Keratinocyte (primary cell): ENCODE results near the gene ST3GAL6. TPM values are rescaled to one million over a fixed set of nuclear protein-coding genes. Genes with fewer than 3 reads are reported as not detected.

Source experiments
- DNase-seq: peaks from one replicate; pipeline ENCODE4 v3.0.0-alpha.2; 2011; ENCODE audit warnings: low read depth, missing footprints, low spot score
- FAIRE-seq: peaks from 2 replicates; lab custom pipeline; 2011; peaks lifted over from hg19 to GRCh38; lab: Jason Lieb, UNC
- H2AFZ ChIP-seq: 2 replicates; pipeline ENCODE4 v1.6.0; 2012; ENCODE audit warnings: low read length, control low read depth, inconsistent platforms; ENCODE audit not compliant: control insufficient read depth
- H3K27ac ChIP-seq: 2 replicates; pipeline ENCODE4 v1.5.1; 2011; ENCODE audit warnings: low read length; ENCODE audit not compliant: control insufficient read depth, insufficient read depth
- H3K27me3 ChIP-seq: 3 replicates; pipeline ENCODE4 v1.6.0; 2011; ENCODE audit warnings: low read length; ENCODE audit not compliant: control insufficient read depth, insufficient read depth; ENCODE audit errors: extremely low read depth
- H3K36me3 ChIP-seq, 2 experiments: 2 replicates in 1 of 2; 3 replicates in 1 of 2; pipeline ENCODE4 v1.5.1; 2011; ENCODE audit warnings: low read length in 2 of 2, mild to moderate bottlenecking in 1 of 2; ENCODE audit not compliant: control insufficient read depth in 2 of 2, insufficient read depth in 2 of 2; ENCODE audit errors: extremely low read depth in 1 of 2
- H3K4me1 ChIP-seq: 3 replicates; pipeline ENCODE4 v1.5.1; 2011; ENCODE audit warnings: low read length; ENCODE audit not compliant: control insufficient read depth, insufficient read depth; ENCODE audit errors: extremely low read depth
- H3K4me2 ChIP-seq: 3 replicates; pipeline ENCODE4 v1.6.0; 2011; ENCODE audit warnings: low read depth, low read length; ENCODE audit not compliant: control insufficient read depth, insufficient read depth; ENCODE audit errors: extremely low read depth
- H3K4me3 ChIP-seq, 3 experiments: fragments of 200-600 bp in 1 of 3; sonication (generic) in 1 of 3; 2 replicates in 2 of 3; 3 replicates in 1 of 3; pipeline ENCODE4 v1.5.1; 2011 to 2016; ENCODE audit warnings: low read length in 3 of 3, mild to moderate bottlenecking in 3 of 3, control low read depth in 2 of 3, inconsistent platforms in 1 of 3, low read depth in 1 of 3, mixed read lengths in 1 of 3, mixed run types in 1 of 3, moderate library complexity in 1 of 3; ENCODE audit not compliant: control insufficient read depth in 2 of 3, insufficient read depth in 2 of 3; ENCODE audit errors: extremely low read depth in 1 of 3
- H3K79me2 ChIP-seq: 2 replicates; pipeline ENCODE4 v1.6.0; 2012; ENCODE audit warnings: low read length; ENCODE audit not compliant: control insufficient read depth, insufficient read depth
- H3K9ac ChIP-seq: 3 replicates; pipeline ENCODE4 v1.6.0; 2011; ENCODE audit warnings: low read length; ENCODE audit not compliant: control insufficient read depth, insufficient read depth; ENCODE audit errors: extremely low read depth
- H3K9me1 ChIP-seq: 3 replicates; pipeline ENCODE4 v1.6.0; 2011; ENCODE audit warnings: low read length; ENCODE audit not compliant: control insufficient read depth, insufficient read depth; ENCODE audit errors: extremely low read depth
- H3K9me3 ChIP-seq: 2 replicates; pipeline ENCODE4 v1.5.1; 2012; ENCODE audit warnings: low read depth, low read length; ENCODE audit not compliant: control insufficient read depth
- H4K20me1 ChIP-seq: 3 replicates; pipeline ENCODE4 v1.6.0; 2011; ENCODE audit warnings: low read length; ENCODE audit not compliant: control insufficient read depth, insufficient read depth; ENCODE audit errors: extremely low read depth
- EZH2 ChIP-seq: IDR thresholded peaks from one replicate; pipeline ENCODE4 v1.6.1; 2012; ENCODE audit warnings: inconsistent platforms, mild to moderate bottlenecking, low read length, moderate library complexity
- dilution Hi-C: fragments of 300-500 bp; cut with MboI; formaldehyde crosslinking; loops from one replicate; pipeline ENCODE4 v1.7.0; 2020; ENCODE audit warnings: low sequenced_read_pairs; ENCODE audit not compliant: extremely low pct_ligation_motif_present
- polyA plus RNA-seq, 5 experiments: library from polyadenylated mRNA; depleted of rRNA in 3 of 5; stranded (reverse) in 3 of 5; stranded (forward) in 1 of 5; unstranded in 1 of 5; fragments of >200 nt; gene quantifications; 1 replicate in 1 of 5; 2 replicates in 3 of 5; 3 replicates in 1 of 5; pipeline versions ENCODE4 v1.2.1 to v1.2.3, GENCODE V29; 2011 to 2012; ENCODE audit warnings: missing spikeins in 2 of 5, low read depth in 1 of 5, low replicate concordance in 1 of 5
- TF ChIP-seq, protein P1 (sequence below), 3 experiments: IDR thresholded peaks in 1 of 3; conservative IDR thresholded peaks in 1 of 3; optimal IDR thresholded peaks in 1 of 3; 2 replicates in 2 of 3; 3 replicates in 1 of 3; pipeline versions ENCODE3 to v1.5.1; 2011; ENCODE audit warnings: low read length in 3 of 3, mild to moderate bottlenecking in 3 of 3, moderate library complexity in 2 of 3, control low read depth in 1 of 3, inconsistent platforms in 1 of 3; ENCODE audit not compliant: insufficient read depth in 2 of 3; ENCODE audit errors: extremely low read depth in 1 of 3

Gene ST3GAL6
- polyA plus RNA-seq, 1 donor (not counting 4 experiments of a cell fraction or from before 2014, with no cell fraction given) = 5.3 TPM

- no peak overlapping the region for H3K4me2 ChIP-seq
- no peak overlapping the region for H3K9ac ChIP-seq
- no peak for TF ChIP-seq EZH2
- TF ChIP-seq, protein P1, sequence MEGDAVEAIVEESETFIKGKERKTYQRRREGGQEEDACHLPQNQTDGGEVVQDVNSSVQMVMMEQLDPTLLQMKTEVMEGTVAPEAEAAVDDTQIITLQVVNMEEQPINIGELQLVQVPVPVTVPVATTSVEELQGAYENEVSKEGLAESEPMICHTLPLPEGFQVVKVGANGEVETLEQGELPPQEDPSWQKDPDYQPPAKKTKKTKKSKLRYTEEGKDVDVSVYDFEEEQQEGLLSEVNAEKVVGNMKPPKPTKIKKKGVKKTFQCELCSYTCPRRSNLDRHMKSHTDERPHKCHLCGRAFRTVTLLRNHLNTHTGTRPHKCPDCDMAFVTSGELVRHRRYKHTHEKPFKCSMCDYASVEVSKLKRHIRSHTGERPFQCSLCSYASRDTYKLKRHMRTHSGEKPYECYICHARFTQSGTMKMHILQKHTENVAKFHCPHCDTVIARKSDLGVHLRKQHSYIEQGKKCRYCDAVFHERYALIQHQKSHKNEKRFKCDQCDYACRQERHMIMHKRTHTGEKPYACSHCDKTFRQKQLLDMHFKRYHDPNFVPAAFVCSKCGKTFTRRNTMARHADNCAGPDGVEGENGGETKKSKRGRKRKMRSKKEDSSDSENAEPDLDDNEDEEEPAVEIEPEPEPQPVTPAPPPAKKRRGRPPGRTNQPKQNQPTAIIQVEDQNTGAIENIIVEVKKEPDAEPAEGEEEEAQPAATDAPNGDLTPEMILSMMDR (optimal IDR thresholded peaks at IDR 0.05 in 1 of 3, IDR thresholded peaks at IDR 0.05 in 1 of 3, conservative IDR thresholded peaks at IDR 0.05 in 1 of 3; ENCODE audit: extremely low read depth in 1 of 3, insufficient read depth in 2 of 3, low read length in 3 of 3) = no peak
- no peaks in the 10 kb centered on the region for H3K9me3 ChIP-seq
- H3K9me1 ChIP-seq = no peaks in the 10 kb centered on the region
- no peaks in the 10 kb centered on the region for H3K27me3 ChIP-seq
- dilution Hi-C loops = no loop called here
- peaks cover 28% of the 10 kb centered on the region for H3K79me2 ChIP-seq
- no peak overlapping the region for H3K4me3 ChIP-seq
- no peak overlapping the region for H2AFZ ChIP-seq
- H3K4me1 ChIP-seq = peaks cover 5% of the 10 kb centered on the region
- peaks cover 3% of the 10 kb centered on the region for H4K20me1 ChIP-seq
- H3K36me3 ChIP-seq = peaks cover 17 to 42% of the 10 kb centered on the region in 2 experiments
- FAIRE-seq (no peak), DNase-seq (no peak)
- no peak overlapping the region for H3K27ac ChIP-seq
Observed at GRCh38 chr3:98823791-98824190, 60.7 kb downstream of the ST3GAL6 start.

GRCh38 chr3:98824256-98824655 lies 61.1 kb downstream of the ST3GAL6 start:
- Histone ChIP-seq H4K20me1 (peaks cover 3% of the 10 kb centered on the region), H3K27ac (no peak overlapping the region), H3K9ac (no peak overlapping the region), H2AFZ (no peak overlapping the region), H3K27me3 (no peaks in the 10 kb centered on the region), H3K9me3 (no peaks in the 10 kb centered on the region), H3K4me2 (no peak overlapping the region), H3K9me1 (no peaks in the 10 kb centered on the region), H3K4me3 (no peak overlapping the region), H3K79me2 (peaks cover 31% of the 10 kb centered on the region), H3K4me1 (peaks cover 5% of the 10 kb centered on the region), H3K36me3 (peaks cover 15 to 38% of the 10 kb centered on the region in 2 experiments)
- DNase-seq = no peak
- no peak for TF ChIP-seq EZH2
- TF ChIP-seq, protein P1 (optimal IDR thresholded peaks at IDR 0.05 in 1 of 3, IDR thresholded peaks at IDR 0.05 in 1 of 3, conservative IDR thresholded peaks at IDR 0.05 in 1 of 3; ENCODE audit: extremely low read depth in 1 of 3, insufficient read depth in 2 of 3, low read length in 3 of 3) = no peak
- no peak for FAIRE-seq
- dilution Hi-C loops = no loop called here
